ENCODE results near the gene SCGB3A1. TPM values are rescaled to one million over a fixed set of nuclear protein-coding genes. Genes with fewer than 3 reads are reported as not detected.

The SCGB3A1 gene
- total and polyA plus RNA-seq, 11 donors = 0.22 to 0.85 (median 0.57) TPM; not detected in 8

DNA sequence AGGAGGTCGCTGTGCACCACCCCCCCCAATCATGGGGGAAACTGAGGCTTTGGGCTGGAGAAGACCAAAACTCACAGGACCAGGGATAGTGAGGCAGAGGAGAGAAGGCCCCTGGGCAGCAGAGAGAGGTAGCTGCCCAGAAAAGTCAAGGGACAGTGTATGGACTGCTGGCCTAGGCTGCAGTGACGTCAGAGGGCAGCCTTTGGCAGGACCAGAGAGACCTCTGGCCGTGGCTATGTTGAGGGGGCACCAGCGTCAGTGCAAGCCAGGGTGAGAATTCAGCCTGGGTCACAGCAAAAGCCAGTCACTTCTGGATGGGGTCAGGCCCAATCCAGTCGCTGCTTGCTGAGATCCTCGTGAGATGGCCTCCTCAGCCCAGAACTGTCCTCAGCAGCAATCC lies 31.6 kb upstream of the SCGB3A1 start:
- peak overlapping the region in 7 of 12 donors; percentile 30 to 66 (median 51) for H3K27ac ChIP-seq
- H3K27me3 ChIP-seq = peaks cover 0 to 18% (median 2%) of the 10 kb centered on the region in 9 donors
- no peak for ATAC-seq
- intact Hi-C loops (cut with DNase I) = no loop called here
- 80 to 93% (median 88%) methylated on average over 4 to 6 of the region's 6 CpGs for WGBS, 4 donors
- H3K36me3 ChIP-seq = peaks cover 0 to 13% (median 0%) of the 10 kb centered on the region in 9 donors
- DNase-seq = no peak
- H3K4me3 ChIP-seq = no peak overlapping the region
- H3K4me1 ChIP-seq = peaks cover 0 to 18% (median 3%) of the 10 kb centered on the region in 12 donors
- no peaks in the 10 kb centered on the region for H3K9me3 ChIP-seq
- TF ChIP-seq, protein P1, sequence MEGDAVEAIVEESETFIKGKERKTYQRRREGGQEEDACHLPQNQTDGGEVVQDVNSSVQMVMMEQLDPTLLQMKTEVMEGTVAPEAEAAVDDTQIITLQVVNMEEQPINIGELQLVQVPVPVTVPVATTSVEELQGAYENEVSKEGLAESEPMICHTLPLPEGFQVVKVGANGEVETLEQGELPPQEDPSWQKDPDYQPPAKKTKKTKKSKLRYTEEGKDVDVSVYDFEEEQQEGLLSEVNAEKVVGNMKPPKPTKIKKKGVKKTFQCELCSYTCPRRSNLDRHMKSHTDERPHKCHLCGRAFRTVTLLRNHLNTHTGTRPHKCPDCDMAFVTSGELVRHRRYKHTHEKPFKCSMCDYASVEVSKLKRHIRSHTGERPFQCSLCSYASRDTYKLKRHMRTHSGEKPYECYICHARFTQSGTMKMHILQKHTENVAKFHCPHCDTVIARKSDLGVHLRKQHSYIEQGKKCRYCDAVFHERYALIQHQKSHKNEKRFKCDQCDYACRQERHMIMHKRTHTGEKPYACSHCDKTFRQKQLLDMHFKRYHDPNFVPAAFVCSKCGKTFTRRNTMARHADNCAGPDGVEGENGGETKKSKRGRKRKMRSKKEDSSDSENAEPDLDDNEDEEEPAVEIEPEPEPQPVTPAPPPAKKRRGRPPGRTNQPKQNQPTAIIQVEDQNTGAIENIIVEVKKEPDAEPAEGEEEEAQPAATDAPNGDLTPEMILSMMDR (IDR thresholded peaks at IDR 0.05) = no peak
- no peak for TF ChIP-seq POLR2A (IDR thresholded peaks at IDR 0.05)

DNA sequence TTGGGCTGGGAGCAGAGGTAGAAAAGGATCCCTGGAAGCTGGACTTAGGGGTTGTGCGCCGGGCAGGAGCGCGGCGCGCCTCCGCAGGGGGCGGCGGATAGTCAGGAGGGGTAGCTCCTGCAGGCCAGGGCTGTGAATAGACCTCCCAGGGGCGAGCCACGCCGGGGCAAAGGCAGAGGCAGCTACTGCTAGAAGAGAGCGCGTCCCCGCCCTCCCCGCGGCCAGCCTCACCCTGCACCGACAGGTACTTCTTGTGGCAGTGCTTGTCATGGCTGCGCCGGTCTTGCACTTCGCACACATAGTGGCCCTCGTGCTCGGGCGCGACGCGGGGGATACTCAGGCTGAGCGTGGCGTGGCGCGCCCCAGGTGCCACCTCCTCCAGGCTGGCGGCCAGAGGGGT lies 30.0 kb upstream of the SCGB3A1 start:
- H3K4me3 ChIP-seq = no peak overlapping the region
- DNase-seq (no peak), ATAC-seq (no peak)
- peaks cover 0 to 18% (median 2%) of the 10 kb centered on the region in 9 donors for H3K27me3 ChIP-seq
- peaks cover 0 to 18% (median 0%) of the 10 kb centered on the region in 9 donors for H3K36me3 ChIP-seq
- H3K9me3 ChIP-seq = no peaks in the 10 kb centered on the region
- H3K27ac ChIP-seq = no peak overlapping the region
- intact Hi-C loops (cut with DNase I) = no loop called here
- TF ChIP-seq, protein P1 (IDR thresholded peaks at IDR 0.05) = no peak
- no peak for TF ChIP-seq POLR2A (IDR thresholded peaks at IDR 0.05)
- H3K4me1 ChIP-seq = peaks cover 0 to 18% (median 3%) of the 10 kb centered on the region in 12 donors
- WGBS, 4 donors = 80 to 94% (median 82%) methylated on average over 25 to 32 of the region's 32 CpGs

DNA sequence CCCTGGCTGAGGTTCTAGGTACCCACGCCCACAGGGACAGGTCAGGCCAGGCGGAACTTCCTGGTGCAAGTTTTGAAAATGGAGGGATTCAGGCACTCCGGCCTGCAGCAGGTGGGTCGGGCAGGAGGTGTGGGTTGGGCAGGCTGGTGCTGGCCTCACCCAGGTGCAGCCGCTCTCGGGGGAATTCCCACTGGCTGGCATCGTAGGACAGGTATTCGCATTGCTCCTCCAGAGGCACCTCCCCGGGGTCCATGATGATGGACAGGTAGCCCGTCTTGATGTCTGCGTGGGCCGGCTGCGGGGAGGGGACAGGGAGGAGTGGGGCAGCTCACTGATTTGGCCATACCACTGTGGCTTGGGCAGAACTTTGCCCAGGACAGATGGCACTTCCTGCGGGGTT lies 28.7 kb upstream of the SCGB3A1 start:
- no peak overlapping the region for H3K4me3 ChIP-seq
- TF ChIP-seq, protein P1 (IDR thresholded peaks at IDR 0.05) = no peak
- no peak for TF ChIP-seq POLR2A (IDR thresholded peaks at IDR 0.05)
- H3K4me1 ChIP-seq = peaks cover 0 to 18% (median 3%) of the 10 kb centered on the region in 12 donors
- no peak for ATAC-seq
- peaks cover 0 to 18% (median 2%) of the 10 kb centered on the region in 9 donors for H3K27me3 ChIP-seq
- H3K36me3 ChIP-seq = peaks cover 0 to 20% (median 0%) of the 10 kb centered on the region in 9 donors
- DNase-seq = no peak
- H3K9me3 ChIP-seq = peaks cover 0 to 3% (median 0%) of the 10 kb centered on the region in 12 donors
- 83 to 96% (median 92%) methylated on average over 9 to 14 of the region's 14 CpGs for WGBS, 4 donors
- H3K27ac ChIP-seq = no peak overlapping the region
- intact Hi-C loops (cut with DNase I) = no loop called here

DNA sequence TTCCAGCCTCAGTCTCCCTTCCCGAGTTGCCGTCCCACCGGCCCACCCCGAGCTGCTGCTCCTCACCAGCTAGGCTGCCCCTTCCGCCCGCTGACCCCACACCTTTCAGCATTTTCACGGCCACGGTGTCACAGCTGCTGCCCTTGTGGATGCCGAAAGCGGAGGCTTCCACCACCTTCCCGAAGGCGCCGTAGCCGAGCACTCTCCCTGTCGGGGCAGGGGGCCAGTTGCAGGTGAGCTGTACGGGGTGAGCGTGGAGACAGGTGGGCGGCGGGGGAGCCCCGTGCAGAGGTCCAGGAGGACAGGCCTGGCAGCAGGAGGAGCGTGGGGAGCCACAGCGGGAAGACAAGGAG lies 28.2 kb upstream of the SCGB3A1 start:
- intact Hi-C loops (cut with DNase I) = no loop called here
- Histone ChIP-seq H3K9me3 (peaks cover 0 to 6% (median 0%) of the 10 kb centered on the region in 12 donors), H3K4me1 (peaks cover 0 to 18% (median 3%) of the 10 kb centered on the region in 12 donors), H3K27me3 (peaks cover 0 to 18% (median 2%) of the 10 kb centered on the region in 9 donors), H3K4me3 (no peak overlapping the region), H3K36me3 (peaks cover 0 to 20% (median 0%) of the 10 kb centered on the region in 9 donors), H3K27ac (no peak overlapping the region)
- TF ChIP-seq, protein P1 (IDR thresholded peaks at IDR 0.05) = no peak
- TF ChIP-seq POLR2A (IDR thresholded peaks at IDR 0.05) = no peak
- ATAC-seq (no peak), DNase-seq (no peak)
- WGBS, 4 donors = 75 to 84% (median 79%) methylated on average over 22 of the region's 22 CpGs
